HepG2 (cell line): ENCODE measurements around the gene RPSA. TPM values are rescaled to one million over a fixed set of nuclear protein-coding genes. Genes with fewer than 3 reads are reported as not detected.

Experiments used
- GATAD1 ChIP-seq: IDR thresholded peaks from 2 replicates; pipeline ENCODE4 v1.6.1; 2016; ENCODE audit warnings: missing genetic modification reagents, missing compliant biosample characterization
- JUNB ChIP-seq: sonication (generic); formaldehyde crosslinking; IDR thresholded peaks from 2 replicates; pipeline ENCODE4 v1.8.0; 2022; ENCODE audit warnings: missing genetic modification reagents, mild to moderate bottlenecking, borderline replicate concordance
- NFATC3 ChIP-seq: sonication (generic); formaldehyde crosslinking; IDR thresholded peaks from 2 replicates; pipeline ENCODE4 v1.5.1; 2020; ENCODE audit warnings: mild to moderate bottlenecking, missing genetic modification reagents
- PCBP2 ChIP-seq: fragments of 200-400 bp; formaldehyde crosslinking; optimal IDR thresholded peaks from 2 replicates; pipeline ENCODE3; 2018; ENCODE audit warnings: low read length, low read depth; ENCODE audit not compliant: poor library complexity, severe bottlenecking
- PLRG1 ChIP-seq: fragments of 450-650 bp; conservative IDR thresholded peaks from 2 replicates; pipeline ENCODE4 v1.6.1; 2016
- SMAD9 ChIP-seq: sonication (generic); formaldehyde crosslinking; IDR thresholded peaks from 2 replicates; pipeline ENCODE4 v1.5.1; 2020; ENCODE audit warnings: mild to moderate bottlenecking, missing genetic modification reagents
- SMARCC2 ChIP-seq: fragments of 450-650 bp; IDR thresholded peaks from 2 replicates; pipeline ENCODE4 v1.6.1; 2017; ENCODE audit warnings: antibody characterized with exemption, mild to moderate bottlenecking
- ZFAT ChIP-seq: sonication (generic); formaldehyde crosslinking; conservative IDR thresholded peaks from 2 replicates; pipeline ENCODE4 v1.8.1; 2023; ENCODE audit warnings: missing genetic modification reagents, inconsistent platforms
- ZNF33A ChIP-seq: sonication (generic); formaldehyde crosslinking; IDR thresholded peaks from 2 replicates; pipeline ENCODE4 v1.5.1; 2020; ENCODE audit warnings: missing genetic modification reagents, mild to moderate bottlenecking, moderate library complexity, borderline replicate concordance
- ZNF891 ChIP-seq: sonication (generic); formaldehyde crosslinking; IDR thresholded peaks from 2 replicates; pipeline ENCODE4 v1.5.0; 2020; ENCODE audit warnings: mild to moderate bottlenecking, missing genetic modification reagents
- ZSCAN21 ChIP-seq: sonication (generic); formaldehyde crosslinking; IDR thresholded peaks from 2 replicates; pipeline ENCODE4 v1.8.0; 2022; ENCODE audit warnings: mild to moderate bottlenecking, missing genetic modification reagents, moderate library complexity, borderline replicate concordance
- polyA plus RNA-seq, 8 experiments: library from polyadenylated mRNA; depleted of rRNA in 3 of 8; stranded (reverse) in 7 of 8; unstranded in 1 of 8; fragments of >200 nt; fragmentation: Illumina TruSeq in 4 of 8; extraction: Trizol in 4 of 8; gene quantifications; 2 replicates each; pipeline versions ENCODE4 v1.2.1 to v1.2.3, GENCODE V29; 2011 to 2016; ENCODE audit warnings: low read depth in 4 of 8, missing spikeins in 1 of 8, mixed read lengths in 1 of 8; ENCODE audit not compliant: insufficient read depth in 1 of 8
- total RNA-seq, 5 experiments: library from RNA; depleted of rRNA; stranded (reverse); fragments of >200 nt; fragmentation: Illumina TruSeq; extraction: Trizol; gene quantifications; 2 replicates each; pipeline ENCODE4 v1.2.3, GENCODE V29; 2016; ENCODE audit warnings: low read depth in 1 of 5
- TF ChIP-seq, protein P1 (sequence below): sonication (generic); formaldehyde crosslinking; IDR thresholded peaks from 2 replicates; pipeline ENCODE4 v1.8.0; 2022; ENCODE audit warnings: missing genetic modification reagents, mild to moderate bottlenecking, inconsistent platforms, borderline replicate concordance
- TF ChIP-seq, protein P2 (sequence below): sonication (generic); formaldehyde crosslinking; IDR thresholded peaks from 2 replicates; pipeline ENCODE4 v1.5.1; 2020; ENCODE audit warnings: mild to moderate bottlenecking, missing genetic modification reagents
- TF ChIP-seq, protein P3 (sequence below), 2 experiments: IDR thresholded peaks; 2 replicates each; pipeline ENCODE4 v1.6.1; 2011 to 2012; ENCODE audit warnings: low read length in 2 of 2, borderline replicate concordance in 1 of 2, low read depth in 1 of 2, mild to moderate bottlenecking in 1 of 2, moderate library complexity in 1 of 2
- TF ChIP-seq, protein P4 (sequence below): sonication (generic); formaldehyde crosslinking; IDR thresholded peaks from 2 replicates; pipeline ENCODE4 v1.4.0; 2020; ENCODE audit warnings: missing genetic modification reagents
- TF ChIP-seq, protein P5 (sequence below): sonication (generic); formaldehyde crosslinking; IDR thresholded peaks from 2 replicates; pipeline ENCODE4 v1.9.0; 2021; ENCODE audit warnings: missing genetic modification reagents, borderline replicate concordance

The RPSA gene
- total and polyA plus RNA-seq, 2 of the 13 experiments (the other 11 are each of a cell fraction or from before 2014, with no cell fraction given) = 1,683 to 3,226 TPM

DNA sequence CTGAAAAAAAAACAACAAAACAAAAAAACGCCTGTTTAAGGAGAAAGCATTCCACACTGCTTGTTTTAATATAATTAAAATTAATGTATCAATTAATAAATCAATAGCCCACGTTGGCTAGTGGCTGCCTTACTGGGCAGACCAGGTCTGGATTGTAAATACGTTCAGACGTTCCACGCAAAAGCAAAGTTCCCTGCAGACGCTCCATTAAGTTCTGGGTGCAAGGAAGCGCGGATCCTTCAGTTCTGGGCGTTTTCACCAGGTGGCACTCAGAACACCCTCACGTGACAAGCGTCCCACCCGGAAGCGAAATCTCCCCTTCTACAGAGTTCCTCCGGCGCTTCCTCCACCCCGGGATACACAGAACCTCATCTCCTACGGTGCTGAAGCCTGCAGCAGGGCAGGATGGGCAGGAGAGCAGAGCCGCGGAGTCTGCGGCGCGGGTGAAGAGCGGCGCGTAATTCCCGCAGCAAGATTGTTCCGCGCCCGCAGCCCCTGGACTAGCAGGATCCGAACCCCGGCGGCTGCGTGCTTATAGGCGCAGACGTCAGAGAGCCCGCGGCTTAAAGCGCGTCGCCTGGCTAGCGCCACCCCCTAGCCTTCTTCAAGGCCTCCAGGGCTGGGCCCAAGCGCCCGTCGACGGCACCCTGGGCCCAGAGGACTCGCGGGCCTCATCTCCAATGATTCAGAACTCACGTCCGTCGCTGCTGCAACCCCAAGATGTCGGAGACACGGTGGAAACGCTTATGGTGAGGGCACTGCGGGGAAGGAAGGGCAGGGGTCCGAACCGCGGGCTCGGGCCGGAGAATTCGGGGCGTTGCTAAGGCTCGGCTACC, 23.3 kb upstream of the RPSA start, which contains the start of gene SLC25A38 (continued):
- TF ChIP-seq ZNF33A (CRISPR knock-in tag) = 0 out of 2 replicates have a peak, but pooled peaks have one; percentile 73
- TF ChIP-seq, protein P1, sequence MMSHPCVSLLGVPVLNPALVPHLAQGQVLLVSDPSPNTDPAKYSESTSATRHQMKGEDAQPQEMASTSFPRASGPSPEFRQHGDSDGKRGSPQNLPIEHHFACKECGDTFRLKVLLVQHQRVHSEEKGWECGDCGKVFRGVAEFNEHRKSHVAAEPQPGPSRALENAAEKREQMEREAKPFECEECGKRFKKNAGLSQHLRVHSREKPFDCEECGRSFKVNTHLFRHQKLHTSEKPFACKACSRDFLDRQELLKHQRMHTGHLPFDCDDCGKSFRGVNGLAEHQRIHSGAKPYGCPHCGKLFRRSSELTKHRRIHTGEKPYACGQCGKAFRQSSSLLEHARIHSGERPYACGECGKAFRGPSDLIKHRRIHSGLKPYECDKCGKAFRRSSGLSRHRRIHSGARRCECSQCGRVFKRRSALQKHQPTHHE (CRISPR knock-in tag) = no peak; the same call in 1 of the 2 replicates
- TF ChIP-seq, protein P2, sequence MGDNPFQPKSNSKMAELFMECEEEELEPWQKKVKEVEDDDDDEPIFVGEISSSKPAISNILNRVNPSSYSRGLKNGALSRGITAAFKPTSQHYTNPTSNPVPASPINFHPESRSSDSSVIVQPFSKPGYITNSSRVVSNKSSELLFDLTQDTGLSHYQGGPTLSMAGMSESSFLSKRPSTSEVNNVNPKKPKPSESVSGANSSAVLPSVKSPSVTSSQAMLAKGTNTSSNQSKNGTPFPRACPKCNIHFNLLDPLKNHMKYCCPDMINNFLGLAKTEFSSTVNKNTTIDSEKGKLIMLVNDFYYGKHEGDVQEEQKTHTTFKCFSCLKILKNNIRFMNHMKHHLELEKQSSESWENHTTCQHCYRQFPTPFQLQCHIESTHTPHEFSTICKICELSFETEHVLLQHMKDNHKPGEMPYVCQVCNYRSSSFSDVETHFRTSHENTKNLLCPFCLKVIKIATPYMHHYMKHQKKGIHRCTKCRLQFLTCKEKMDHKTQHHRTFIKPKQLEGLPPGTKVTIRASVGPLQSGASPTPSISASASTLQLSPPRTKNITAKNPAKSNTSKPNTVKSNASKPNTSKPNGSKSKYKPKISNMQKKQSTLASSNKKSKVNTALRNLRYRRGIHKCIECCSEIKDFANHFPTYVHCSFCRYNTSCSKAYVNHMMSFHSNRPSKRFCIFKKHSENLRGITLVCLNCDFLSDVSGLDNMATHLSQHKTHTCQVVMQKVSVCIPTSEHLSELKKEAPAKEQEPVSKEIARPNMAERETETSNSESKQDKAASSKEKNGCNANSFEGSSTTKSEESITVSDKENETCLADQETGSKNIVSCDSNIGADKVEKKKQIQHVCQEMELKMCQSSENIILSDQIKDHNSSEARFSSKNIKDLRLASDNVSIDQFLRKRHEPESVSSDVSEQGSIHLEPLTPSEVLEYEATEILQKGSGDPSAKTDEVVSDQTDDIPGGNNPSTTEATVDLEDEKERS (CRISPR knock-in tag) = 0 out of 2 replicates have a peak, but pooled peaks have one; percentile 15
- TF ChIP-seq, protein P3, sequence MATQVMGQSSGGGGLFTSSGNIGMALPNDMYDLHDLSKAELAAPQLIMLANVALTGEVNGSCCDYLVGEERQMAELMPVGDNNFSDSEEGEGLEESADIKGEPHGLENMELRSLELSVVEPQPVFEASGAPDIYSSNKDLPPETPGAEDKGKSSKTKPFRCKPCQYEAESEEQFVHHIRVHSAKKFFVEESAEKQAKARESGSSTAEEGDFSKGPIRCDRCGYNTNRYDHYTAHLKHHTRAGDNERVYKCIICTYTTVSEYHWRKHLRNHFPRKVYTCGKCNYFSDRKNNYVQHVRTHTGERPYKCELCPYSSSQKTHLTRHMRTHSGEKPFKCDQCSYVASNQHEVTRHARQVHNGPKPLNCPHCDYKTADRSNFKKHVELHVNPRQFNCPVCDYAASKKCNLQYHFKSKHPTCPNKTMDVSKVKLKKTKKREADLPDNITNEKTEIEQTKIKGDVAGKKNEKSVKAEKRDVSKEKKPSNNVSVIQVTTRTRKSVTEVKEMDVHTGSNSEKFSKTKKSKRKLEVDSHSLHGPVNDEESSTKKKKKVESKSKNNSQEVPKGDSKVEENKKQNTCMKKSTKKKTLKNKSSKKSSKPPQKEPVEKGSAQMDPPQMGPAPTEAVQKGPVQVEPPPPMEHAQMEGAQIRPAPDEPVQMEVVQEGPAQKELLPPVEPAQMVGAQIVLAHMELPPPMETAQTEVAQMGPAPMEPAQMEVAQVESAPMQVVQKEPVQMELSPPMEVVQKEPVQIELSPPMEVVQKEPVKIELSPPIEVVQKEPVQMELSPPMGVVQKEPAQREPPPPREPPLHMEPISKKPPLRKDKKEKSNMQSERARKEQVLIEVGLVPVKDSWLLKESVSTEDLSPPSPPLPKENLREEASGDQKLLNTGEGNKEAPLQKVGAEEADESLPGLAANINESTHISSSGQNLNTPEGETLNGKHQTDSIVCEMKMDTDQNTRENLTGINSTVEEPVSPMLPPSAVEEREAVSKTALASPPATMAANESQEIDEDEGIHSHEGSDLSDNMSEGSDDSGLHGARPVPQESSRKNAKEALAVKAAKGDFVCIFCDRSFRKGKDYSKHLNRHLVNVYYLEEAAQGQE (IDR thresholded peaks at IDR 0.05; ENCODE audit: borderline replicate concordance in 1 of 2, low read depth in 1 of 2, low read length in 2 of 2) = 0 out of 4 replicates have a peak, but pooled peaks of 1 of the 2 experiments have one; percentile 18
- TF ChIP-seq NFATC3 = peak; percentile 40; the same call in 1 of the 2 replicates
- TF ChIP-seq SMARCC2 = no peak
- TF ChIP-seq ZNF891 (CRISPR knock-in tag) = peak; percentile 73
- TF ChIP-seq ZSCAN21 = peak; percentile 68
- no peak for TF ChIP-seq PLRG1
- TF ChIP-seq JUNB (CRISPR knock-in tag) = no peak
- TF ChIP-seq ZFAT = 0 out of 2 replicates have a peak, but pooled peaks have one; percentile 22
- TF ChIP-seq, protein P4, sequence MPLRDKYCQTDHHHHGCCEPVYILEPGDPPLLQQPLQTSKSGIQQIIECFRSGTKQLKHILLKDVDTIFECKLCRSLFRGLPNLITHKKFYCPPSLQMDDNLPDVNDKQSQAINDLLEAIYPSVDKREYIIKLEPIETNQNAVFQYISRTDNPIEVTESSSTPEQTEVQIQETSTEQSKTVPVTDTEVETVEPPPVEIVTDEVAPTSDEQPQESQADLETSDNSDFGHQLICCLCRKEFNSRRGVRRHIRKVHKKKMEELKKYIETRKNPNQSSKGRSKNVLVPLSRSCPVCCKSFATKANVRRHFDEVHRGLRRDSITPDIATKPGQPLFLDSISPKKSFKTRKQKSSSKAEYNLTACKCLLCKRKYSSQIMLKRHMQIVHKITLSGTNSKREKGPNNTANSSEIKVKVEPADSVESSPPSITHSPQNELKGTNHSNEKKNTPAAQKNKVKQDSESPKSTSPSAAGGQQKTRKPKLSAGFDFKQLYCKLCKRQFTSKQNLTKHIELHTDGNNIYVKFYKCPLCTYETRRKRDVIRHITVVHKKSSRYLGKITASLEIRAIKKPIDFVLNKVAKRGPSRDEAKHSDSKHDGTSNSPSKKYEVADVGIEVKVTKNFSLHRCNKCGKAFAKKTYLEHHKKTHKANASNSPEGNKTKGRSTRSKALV (CRISPR knock-in tag) = 0 out of 2 replicates have a peak, but pooled peaks have one; percentile 19
- TF ChIP-seq, protein P5, sequence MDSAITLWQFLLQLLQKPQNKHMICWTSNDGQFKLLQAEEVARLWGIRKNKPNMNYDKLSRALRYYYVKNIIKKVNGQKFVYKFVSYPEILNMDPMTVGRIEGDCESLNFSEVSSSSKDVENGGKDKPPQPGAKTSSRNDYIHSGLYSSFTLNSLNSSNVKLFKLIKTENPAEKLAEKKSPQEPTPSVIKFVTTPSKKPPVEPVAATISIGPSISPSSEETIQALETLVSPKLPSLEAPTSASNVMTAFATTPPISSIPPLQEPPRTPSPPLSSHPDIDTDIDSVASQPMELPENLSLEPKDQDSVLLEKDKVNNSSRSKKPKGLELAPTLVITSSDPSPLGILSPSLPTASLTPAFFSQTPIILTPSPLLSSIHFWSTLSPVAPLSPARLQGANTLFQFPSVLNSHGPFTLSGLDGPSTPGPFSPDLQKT (CRISPR knock-in tag) = no peak
- no peak for TF ChIP-seq PCBP2
- TF ChIP-seq SMAD9 (CRISPR knock-in tag) = 0 out of 2 replicates have a peak, but pooled peaks have one; percentile 14
- peak; percentile 75 for TF ChIP-seq GATAD1 (CRISPR knock-in tag)
